ENCODE results near the gene OR8G5.

Gene OR8G5, protein sequence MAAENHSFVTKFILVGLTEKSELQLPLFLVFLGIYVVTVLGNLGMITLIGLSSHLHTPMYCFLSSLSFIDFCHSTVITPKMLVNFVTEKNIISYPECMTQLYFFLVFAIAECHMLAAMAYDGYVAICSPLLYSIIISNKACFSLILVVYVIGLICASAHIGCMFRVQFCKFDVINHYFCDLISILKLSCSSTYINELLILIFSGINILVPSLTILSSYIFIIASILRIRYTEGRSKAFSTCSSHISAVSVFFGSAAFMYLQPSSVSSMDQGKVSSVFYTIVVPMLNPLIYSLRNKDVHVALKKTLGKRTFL

DNA sequence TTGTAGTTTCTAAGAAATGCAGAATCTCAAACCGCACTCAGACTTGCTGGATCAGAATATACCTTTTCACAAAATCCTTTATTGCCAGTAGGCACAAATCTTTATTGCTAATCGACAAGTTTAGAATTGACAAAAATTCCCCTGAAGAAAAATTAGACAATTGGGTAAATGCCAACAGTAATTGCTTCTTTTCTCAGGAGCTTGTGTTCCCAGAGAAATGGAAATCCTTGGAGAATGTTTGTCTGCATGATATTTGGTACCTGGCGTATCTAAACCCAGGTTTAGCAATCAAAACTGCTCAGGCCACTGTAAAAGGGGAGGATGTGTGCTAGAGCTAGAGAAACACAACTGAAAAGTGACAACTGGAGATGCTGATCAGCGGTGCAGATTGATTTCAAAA is at the start of gene OR8G5:
Gene OR8G5, plus strand, starts transcription at position 301 of the 400 bp plus-strand sequence. CDS start 8,556 bp downstream, outside the sequence.
- no peak within 1 kb of the TSS for H3K9ac ChIP-seq
- H3K36me3 ChIP-seq (ENCODE audit: control insufficient read depth, insufficient read depth, low read length) = no peaks in the 10 kb centered on the region
- no peak within 1 kb of the TSS for H2AFZ ChIP-seq
- no peak within 1 kb of the TSS for H3K4me3 ChIP-seq (ENCODE audit: low read depth, low read length)
- no peaks in the 10 kb centered on the region for H3K9me3 ChIP-seq (ENCODE audit: control insufficient read depth, low read length)
- H3K27me3 ChIP-seq (ENCODE audit: control insufficient read depth, insufficient read depth, low read length) = no peaks in the 10 kb centered on the region
- H3K4me1 ChIP-seq = no peaks in the 10 kb centered on the region
- H3K4me2 ChIP-seq (ENCODE audit: low read length) = no peak within 1 kb of the TSS
- H3K79me2 ChIP-seq = no peaks in the 10 kb centered on the region
- TF ChIP-seq, protein P1, sequence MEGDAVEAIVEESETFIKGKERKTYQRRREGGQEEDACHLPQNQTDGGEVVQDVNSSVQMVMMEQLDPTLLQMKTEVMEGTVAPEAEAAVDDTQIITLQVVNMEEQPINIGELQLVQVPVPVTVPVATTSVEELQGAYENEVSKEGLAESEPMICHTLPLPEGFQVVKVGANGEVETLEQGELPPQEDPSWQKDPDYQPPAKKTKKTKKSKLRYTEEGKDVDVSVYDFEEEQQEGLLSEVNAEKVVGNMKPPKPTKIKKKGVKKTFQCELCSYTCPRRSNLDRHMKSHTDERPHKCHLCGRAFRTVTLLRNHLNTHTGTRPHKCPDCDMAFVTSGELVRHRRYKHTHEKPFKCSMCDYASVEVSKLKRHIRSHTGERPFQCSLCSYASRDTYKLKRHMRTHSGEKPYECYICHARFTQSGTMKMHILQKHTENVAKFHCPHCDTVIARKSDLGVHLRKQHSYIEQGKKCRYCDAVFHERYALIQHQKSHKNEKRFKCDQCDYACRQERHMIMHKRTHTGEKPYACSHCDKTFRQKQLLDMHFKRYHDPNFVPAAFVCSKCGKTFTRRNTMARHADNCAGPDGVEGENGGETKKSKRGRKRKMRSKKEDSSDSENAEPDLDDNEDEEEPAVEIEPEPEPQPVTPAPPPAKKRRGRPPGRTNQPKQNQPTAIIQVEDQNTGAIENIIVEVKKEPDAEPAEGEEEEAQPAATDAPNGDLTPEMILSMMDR (IDR thresholded peaks at IDR 0.05) = no peak
- no peak within 1 kb of the TSS for H3K27ac ChIP-seq

DNA sequence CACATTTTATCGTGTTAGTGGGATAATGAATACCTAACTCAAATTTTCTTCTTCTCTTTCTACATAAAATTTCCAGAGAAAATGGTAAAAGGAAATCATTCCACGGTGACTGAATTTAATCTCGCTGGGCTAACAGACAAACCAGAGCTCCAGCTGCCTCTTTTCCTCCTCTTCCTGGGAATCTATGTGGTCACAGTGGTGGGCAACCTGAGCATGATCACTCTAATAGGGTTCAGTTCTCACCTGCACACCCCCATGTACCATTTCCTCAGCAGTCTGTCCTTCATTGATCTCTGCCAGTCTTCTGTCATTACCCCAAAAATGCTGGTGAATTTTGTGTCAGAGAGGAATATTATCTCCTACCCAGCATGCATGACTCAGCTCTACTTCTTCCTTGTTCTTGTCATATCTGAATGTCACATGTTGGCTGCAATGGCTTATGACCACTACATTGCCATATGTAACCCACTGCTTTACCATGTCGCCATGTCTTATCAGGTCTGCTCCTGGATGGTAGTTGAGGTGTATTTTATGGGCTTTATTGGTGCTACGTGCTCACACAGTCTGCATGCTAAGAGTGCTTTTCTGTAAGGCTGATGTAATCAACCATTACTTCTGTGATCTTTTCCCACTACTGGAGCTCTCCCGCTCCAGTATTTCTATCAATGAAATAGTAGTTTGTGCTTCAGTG is 48.9 kb upstream of the OR8G5 start:
- Histone ChIP-seq H3K79me2 (no peaks in the 10 kb centered on the region), H3K4me3 (ENCODE audit: low read depth, low read length) (no peak overlapping the region), H3K27me3 (ENCODE audit: control insufficient read depth, insufficient read depth, low read length) (no peaks in the 10 kb centered on the region), H3K9ac (no peak overlapping the region), H3K9me3 (ENCODE audit: control insufficient read depth, low read length) (no peaks in the 10 kb centered on the region), H3K4me2 (ENCODE audit: low read length) (no peak overlapping the region), H2AFZ (no peak overlapping the region), H3K4me1 (no peaks in the 10 kb centered on the region), H3K36me3 (ENCODE audit: control insufficient read depth, insufficient read depth, low read length) (no peaks in the 10 kb centered on the region), H3K27ac (no peak overlapping the region)
- TF ChIP-seq, protein P1 (IDR thresholded peaks at IDR 0.05) = no peak

DNA sequence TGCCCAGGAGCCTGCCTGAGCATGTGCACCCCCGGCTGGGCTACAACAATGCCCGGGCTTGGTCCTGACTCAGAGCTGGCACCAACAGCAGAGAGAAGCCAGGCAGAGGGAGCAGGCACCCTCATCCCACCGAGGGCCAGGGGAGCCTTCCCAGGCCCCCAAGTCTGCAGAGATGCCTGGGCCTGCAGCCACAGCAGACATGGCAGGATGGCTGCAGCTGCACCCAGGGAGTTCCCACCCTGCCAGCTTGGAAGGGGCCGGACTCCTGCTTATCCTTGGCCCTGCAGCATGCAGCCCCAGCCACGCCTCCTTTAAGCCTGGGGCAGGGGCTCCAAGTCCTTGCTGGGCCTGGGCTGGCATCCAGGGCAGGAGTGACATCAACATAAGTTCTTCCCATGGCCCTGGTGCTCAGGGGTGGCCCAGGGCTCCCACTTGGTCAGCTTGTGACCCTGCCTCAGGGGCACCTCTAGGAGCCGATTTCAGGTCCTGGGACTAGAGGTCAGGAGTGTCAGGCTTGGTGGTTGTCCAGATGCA is 46.3 kb upstream of the OR8G5 start:
- no peaks in the 10 kb centered on the region for H3K9me3 ChIP-seq (ENCODE audit: control insufficient read depth, low read length)
- H3K9ac ChIP-seq = no peak overlapping the region

DNA sequence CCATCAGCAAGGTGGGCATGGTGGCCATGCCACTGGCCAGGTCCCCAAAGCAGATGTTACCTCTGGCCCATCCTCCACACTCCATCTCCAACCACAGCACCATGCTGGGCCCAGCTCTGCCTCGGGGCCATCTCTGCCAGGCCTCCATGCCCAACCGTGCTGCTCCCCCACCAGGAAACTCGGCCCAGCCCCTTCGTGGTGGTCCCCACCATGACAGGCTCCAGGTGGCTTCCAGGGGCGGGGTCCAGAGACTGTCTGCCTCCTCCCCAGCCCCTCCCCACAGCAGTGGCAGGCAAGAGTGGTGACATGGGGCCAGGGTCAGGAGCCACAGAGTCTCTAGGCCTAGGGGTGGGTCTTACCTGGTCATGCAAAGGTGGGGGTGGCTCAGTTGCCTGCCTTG is 45.8 kb upstream of the OR8G5 start:
- Histone ChIP-seq H2AFZ (no peak overlapping the region), H3K36me3 (ENCODE audit: control insufficient read depth, insufficient read depth, low read length) (no peaks in the 10 kb centered on the region), H3K27ac (no peak overlapping the region), H3K9ac (no peak overlapping the region), H3K4me1 (no peaks in the 10 kb centered on the region), H3K79me2 (no peaks in the 10 kb centered on the region), H3K9me3 (ENCODE audit: control insufficient read depth, low read length) (no peaks in the 10 kb centered on the region), H3K4me2 (ENCODE audit: low read length) (no peak overlapping the region), H3K4me3 (ENCODE audit: low read depth, low read length) (no peak overlapping the region), H3K27me3 (ENCODE audit: control insufficient read depth, insufficient read depth, low read length) (no peaks in the 10 kb centered on the region)
- TF ChIP-seq, protein P1 (IDR thresholded peaks at IDR 0.05) = no peak

More for the DNA sequence above, 46.3 kb upstream of the OR8G5 start:
- Histone ChIP-seq H3K27me3 (ENCODE audit: control insufficient read depth, insufficient read depth, low read length) (no peaks in the 10 kb centered on the region), H3K4me3 (ENCODE audit: low read depth, low read length) (no peak overlapping the region), H2AFZ (no peak overlapping the region), H3K36me3 (ENCODE audit: control insufficient read depth, insufficient read depth, low read length) (no peaks in the 10 kb centered on the region), H3K79me2 (no peaks in the 10 kb centered on the region), H3K4me2 (ENCODE audit: low read length) (no peak overlapping the region), H3K4me1 (no peaks in the 10 kb centered on the region), H3K27ac (no peak overlapping the region)
- TF ChIP-seq, protein P1 (IDR thresholded peaks at IDR 0.05) = no peak
